Activated CD8-positive, alpha-beta T cell treated with anti-CD3 and anti-CD28 coated beads for 36 hours (primary cell): ENCODE results near the gene SLC15A1. TPM values are rescaled to one million over a fixed set of nuclear protein-coding genes. Genes with fewer than 3 reads are reported as not detected.

ENCODE experiments used
- ATAC-seq: fragments of 200-7000 bp; cut with Tn5 transposase; one replicate; pipeline ENCODE4 v1.10.0; 2021; ENCODE audit warnings: mild to moderate bottlenecking, moderate library complexity
- CTCF ChIA-PET: fragments of 350-600 bp; sonication (Branson Sonifier 250); formaldehyde crosslinking; loops from one replicate; lab custom pipeline; 2021; ENCODE audit warnings: antibody characterized with exemption; lab: Charles Lee
- POLR2A ChIA-PET: fragments of 350-600 bp; sonication (Branson Sonifier 250); formaldehyde crosslinking; loops from one replicate; lab custom pipeline; 2021; ENCODE audit warnings: antibody characterized with exemption; lab: Charles Lee
- DNase-seq: peaks from one replicate; pipeline ENCODE4 v3.0.0-alpha.2; 2020
- H3K27ac Mint-ChIP-seq: one replicate; pipeline ENCODE4 v1.8.0; 2021; ENCODE audit warnings: mild to moderate bottlenecking, mixed read lengths
- H3K27me3 Mint-ChIP-seq: one replicate; pipeline ENCODE4 v1.8.0; 2021; ENCODE audit warnings: mixed read lengths
- H3K36me3 Mint-ChIP-seq: one replicate; pipeline ENCODE4 v1.8.0; 2021; ENCODE audit warnings: low read depth, mixed read lengths
- H3K4me1 Mint-ChIP-seq: one replicate; pipeline ENCODE4 v1.8.0; 2021; ENCODE audit warnings: low read depth, mixed read lengths
- H3K4me3 Mint-ChIP-seq: one replicate; pipeline ENCODE4 v1.8.0; 2021; ENCODE audit warnings: mild to moderate bottlenecking, moderate library complexity, mixed read lengths
- H3K9me3 Mint-ChIP-seq: one replicate; pipeline ENCODE4 v1.8.0; 2021; ENCODE audit warnings: mixed read lengths
- intact Hi-C: fragments of 100-400 bp; cut with micrococcal nuclease; formaldehyde crosslinking; loops from one replicate; pipeline ENCODE4 v1.10.0; 2022
- total RNA-seq, 2 experiments: library from RNA; stranded (reverse); gene quantifications; one replicate each; pipeline ENCODE4 v1.2.3, GENCODE V29; 2021
- TF ChIP-seq, protein P1 (sequence below): fragments of 200-600 bp; IDR thresholded peaks from one replicate; pipeline ENCODE4 v1.8.0; 2022; ENCODE audit warnings: antibody characterized with exemption, mild to moderate bottlenecking

SLC15A1 gene
- total RNA-seq, 2 experiments from 2014 or later = not detected

DNA sequence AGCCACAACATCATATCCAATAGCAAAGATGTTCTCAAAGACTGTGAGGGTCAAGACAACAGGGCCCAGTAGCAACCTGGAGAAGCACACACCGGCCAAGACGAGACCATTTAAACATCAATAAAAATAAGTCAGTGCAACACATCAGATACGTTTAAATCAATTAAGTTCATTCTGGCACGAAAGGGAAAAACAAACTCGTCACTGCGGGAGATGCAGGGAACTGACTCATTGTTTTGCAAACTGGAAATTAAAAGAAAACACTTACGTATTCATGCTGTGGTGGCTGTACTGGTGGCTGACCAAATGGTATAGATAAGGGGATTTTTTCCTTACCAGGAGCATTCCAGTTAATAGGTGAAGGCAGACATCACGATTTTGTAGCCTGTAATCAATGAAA lies 26.3 kb upstream of the SLC15A1 start:
- peaks cover 15% of the 10 kb centered on the region for H3K27me3 Mint-ChIP-seq
- CTCF ChIA-PET = no interaction called here

DNA sequence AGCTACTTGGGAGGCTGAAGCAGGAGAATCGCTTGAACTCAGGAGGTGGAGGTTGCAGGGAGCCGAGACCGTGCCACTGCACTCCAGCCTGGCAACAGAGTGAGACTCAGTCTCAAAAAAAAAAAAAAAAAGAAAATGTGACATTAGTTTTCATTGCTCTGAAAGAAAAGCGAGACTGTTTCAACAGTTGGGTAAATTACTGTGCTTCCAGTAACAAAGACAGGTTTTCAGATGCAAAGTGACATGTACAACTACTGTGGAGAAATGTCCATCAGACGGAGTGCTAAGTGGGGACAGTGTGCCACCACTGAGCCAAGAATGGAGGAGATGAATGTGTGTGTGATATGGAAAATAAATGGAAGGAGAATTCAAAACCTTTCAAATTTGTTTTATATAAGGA lies 24.2 kb upstream of the SLC15A1 start:
- H3K4me3 Mint-ChIP-seq = no peak overlapping the region
- no peaks in the 10 kb centered on the region for H3K9me3 Mint-ChIP-seq
- CTCF ChIA-PET = no interaction called here
- POLR2A ChIA-PET = no interaction called here
- TF ChIP-seq, protein P1, sequence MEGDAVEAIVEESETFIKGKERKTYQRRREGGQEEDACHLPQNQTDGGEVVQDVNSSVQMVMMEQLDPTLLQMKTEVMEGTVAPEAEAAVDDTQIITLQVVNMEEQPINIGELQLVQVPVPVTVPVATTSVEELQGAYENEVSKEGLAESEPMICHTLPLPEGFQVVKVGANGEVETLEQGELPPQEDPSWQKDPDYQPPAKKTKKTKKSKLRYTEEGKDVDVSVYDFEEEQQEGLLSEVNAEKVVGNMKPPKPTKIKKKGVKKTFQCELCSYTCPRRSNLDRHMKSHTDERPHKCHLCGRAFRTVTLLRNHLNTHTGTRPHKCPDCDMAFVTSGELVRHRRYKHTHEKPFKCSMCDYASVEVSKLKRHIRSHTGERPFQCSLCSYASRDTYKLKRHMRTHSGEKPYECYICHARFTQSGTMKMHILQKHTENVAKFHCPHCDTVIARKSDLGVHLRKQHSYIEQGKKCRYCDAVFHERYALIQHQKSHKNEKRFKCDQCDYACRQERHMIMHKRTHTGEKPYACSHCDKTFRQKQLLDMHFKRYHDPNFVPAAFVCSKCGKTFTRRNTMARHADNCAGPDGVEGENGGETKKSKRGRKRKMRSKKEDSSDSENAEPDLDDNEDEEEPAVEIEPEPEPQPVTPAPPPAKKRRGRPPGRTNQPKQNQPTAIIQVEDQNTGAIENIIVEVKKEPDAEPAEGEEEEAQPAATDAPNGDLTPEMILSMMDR = no peak
- intact Hi-C loops = no loop called here
- H3K36me3 Mint-ChIP-seq = no peaks in the 10 kb centered on the region
- peaks cover 15% of the 10 kb centered on the region for H3K27me3 Mint-ChIP-seq
- H3K4me1 Mint-ChIP-seq = no peaks in the 10 kb centered on the region
- no peak for ATAC-seq
- no peak for DNase-seq
- H3K27ac Mint-ChIP-seq = no peak overlapping the region

More for the DNA sequence above, 26.3 kb upstream of the SLC15A1 start:
- no peaks in the 10 kb centered on the region for H3K4me1 Mint-ChIP-seq
- TF ChIP-seq, protein P1 = no peak
- no peaks in the 10 kb centered on the region for H3K9me3 Mint-ChIP-seq
- intact Hi-C loops = no loop called here
- ATAC-seq (no peak), DNase-seq (no peak)
- no peak overlapping the region for H3K4me3 Mint-ChIP-seq
- H3K27ac Mint-ChIP-seq = no peak overlapping the region
- POLR2A ChIA-PET = no interaction called here
- no peaks in the 10 kb centered on the region for H3K36me3 Mint-ChIP-seq

DNA sequence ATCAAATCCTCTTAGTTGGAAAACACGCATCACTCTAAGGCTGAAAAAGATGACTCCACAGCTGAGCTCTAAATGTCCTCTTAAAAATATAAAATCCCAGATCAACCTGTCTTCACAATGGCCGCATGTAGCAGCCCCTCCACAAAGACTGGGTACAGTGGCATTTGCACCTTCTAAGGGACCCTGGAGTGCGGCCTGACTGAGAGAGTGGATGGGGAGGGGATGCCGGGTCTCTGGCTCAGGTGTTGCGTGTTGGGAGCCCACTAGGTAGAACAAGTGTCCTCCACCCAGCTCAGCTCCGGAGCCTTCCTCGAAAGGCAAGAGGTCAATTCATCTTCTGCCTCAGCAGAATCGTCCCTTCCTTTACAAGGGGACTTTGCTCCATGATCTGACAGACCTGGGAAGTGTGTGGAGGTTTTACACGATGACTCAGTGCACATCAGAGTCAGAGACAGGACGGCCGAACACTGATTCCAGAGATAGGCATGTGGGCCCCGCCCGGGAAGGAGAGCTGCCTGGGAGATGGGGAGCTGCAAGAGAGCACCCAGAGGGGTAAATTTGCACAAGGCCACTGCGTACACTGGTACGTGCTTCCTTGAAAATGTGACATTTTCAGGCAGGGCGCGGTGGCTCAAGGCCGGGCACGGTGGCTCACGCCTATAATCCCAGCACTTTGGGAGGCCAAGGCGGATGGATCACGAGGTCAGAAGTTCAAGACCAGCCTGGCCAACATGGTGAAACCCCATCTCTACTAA lies 23.5 kb upstream of the SLC15A1 start:
- ChIA-PET CTCF (no interaction called here), POLR2A (no interaction called here)
- Mint-ChIP-seq H3K9me3 (no peaks in the 10 kb centered on the region), H3K4me3 (no peak overlapping the region), H3K4me1 (no peaks in the 10 kb centered on the region), H3K27me3 (peaks cover 9% of the 10 kb centered on the region), H3K36me3 (no peaks in the 10 kb centered on the region), H3K27ac (no peak overlapping the region)
- intact Hi-C loops = no loop called here
- TF ChIP-seq, protein P1 = no peak
- DNase-seq = no peak
- ATAC-seq = no peak

DNA sequence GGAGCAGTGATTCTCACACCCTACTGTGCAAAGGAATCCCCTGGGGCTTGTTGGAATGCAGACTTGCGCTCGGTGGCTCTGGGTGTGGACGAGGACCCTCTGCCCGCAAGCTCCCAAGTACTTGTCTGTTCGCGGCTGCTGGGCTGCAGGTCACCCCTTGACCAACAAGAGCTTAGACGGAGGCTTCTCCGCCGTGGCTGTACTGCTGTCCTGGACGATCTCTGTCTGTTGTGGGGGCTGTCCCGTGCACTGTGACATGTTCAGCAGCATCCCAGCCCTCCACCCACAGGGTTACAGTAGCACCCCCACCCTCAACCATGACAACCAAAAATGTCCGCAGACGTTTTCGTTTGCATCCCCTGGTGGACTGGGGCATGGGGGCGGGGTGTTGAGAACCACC lies 22.9 kb upstream of the SLC15A1 start:
- Mint-ChIP-seq H3K9me3 (no peaks in the 10 kb centered on the region), H3K4me1 (no peaks in the 10 kb centered on the region), H3K27me3 (peaks cover 6% of the 10 kb centered on the region), H3K4me3 (no peak overlapping the region), H3K36me3 (no peaks in the 10 kb centered on the region), H3K27ac (no peak overlapping the region)
- DNase-seq (no peak), ATAC-seq (no peak)
- CTCF ChIA-PET = no interaction called here
- TF ChIP-seq, protein P1 = no peak
- POLR2A ChIA-PET = no interaction called here
- intact Hi-C loops = no loop called here

DNA sequence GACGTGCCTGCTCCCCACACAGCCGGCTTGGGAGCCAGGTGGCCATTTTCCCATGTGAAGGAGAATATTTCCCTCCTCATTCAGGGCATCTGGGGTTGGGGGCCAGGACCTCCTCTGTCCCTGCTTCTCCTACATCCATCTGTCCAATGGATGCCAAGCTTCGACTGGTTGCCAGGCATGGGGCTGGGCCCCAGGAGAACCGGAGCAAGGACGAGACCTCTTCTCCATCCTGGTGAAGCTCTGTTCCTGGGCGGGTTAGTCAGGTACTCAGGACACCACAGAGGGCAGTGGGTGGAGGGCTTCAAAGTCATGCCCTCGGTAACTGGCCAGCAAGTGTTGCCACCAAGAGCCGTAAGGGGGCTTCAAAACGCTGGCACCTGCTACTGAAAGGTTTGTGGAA lies 22.3 kb upstream of the SLC15A1 start:
- DNase-seq (no peak), ATAC-seq (no peak)
- ChIA-PET CTCF (interaction anchor here (0.9 kb wide), 1 partner anchor 68 kb away, joined by 3 read pairs; no protein-coding TSS in a partner anchor), POLR2A (no interaction called here)
- Mint-ChIP-seq H3K4me1 (no peaks in the 10 kb centered on the region), H3K27ac (no peak overlapping the region), H3K27me3 (peaks cover 5% of the 10 kb centered on the region), H3K36me3 (no peaks in the 10 kb centered on the region), H3K4me3 (no peak overlapping the region), H3K9me3 (no peaks in the 10 kb centered on the region)
- intact Hi-C loops = no loop called here
- TF ChIP-seq, protein P1 = no peak
